Skeletal muscle tissue (tissue), 4 donors: ENCODE measurements around the gene CNTNAP2. TPM values are rescaled to one million over a fixed set of nuclear protein-coding genes. Genes with fewer than 3 reads are reported as not detected.
"Not testable (repeated sequence)": the region's sequence is repeated elsewhere in the genome, so short reads cannot be mapped to it uniquely, and the experiment has no call there.

Source experiments
- H3K27ac ChIP-seq: one replicate; pipeline ENCODE4 v1.7.0; 2013; ENCODE audit warnings: mild to moderate bottlenecking, low read depth, low read length, inconsistent platforms
- H3K27me3 ChIP-seq, 3 donors: one replicate each; pipeline ENCODE4 v1.7.0; 2013; ENCODE audit warnings: low read length in 3 of 3; ENCODE audit not compliant: control insufficient read depth in 3 of 3, insufficient read depth in 3 of 3
- H3K36me3 ChIP-seq, 3 donors: one replicate each; pipeline ENCODE4 v1.7.0; 2013; ENCODE audit warnings: low read length in 3 of 3; ENCODE audit not compliant: control insufficient read depth in 3 of 3, insufficient read depth in 3 of 3
- H3K4me1 ChIP-seq, 3 donors: one replicate each; pipeline ENCODE4 v1.7.0; 2013; ENCODE audit warnings: low read length in 3 of 3, mild to moderate bottlenecking in 3 of 3; ENCODE audit not compliant: control insufficient read depth in 3 of 3, insufficient read depth in 3 of 3
- H3K4me3 ChIP-seq, 3 donors: one replicate each; pipeline ENCODE4 v1.7.0; 2013; ENCODE audit warnings: low read length in 3 of 3
- H3K9ac ChIP-seq, 3 donors: one replicate each; pipeline ENCODE4 v1.7.0; 2013; ENCODE audit warnings: low read length in 3 of 3, mild to moderate bottlenecking in 3 of 3, moderate library complexity in 2 of 3, low read depth in 1 of 3
- H3K9me3 ChIP-seq, 3 donors: one replicate each; pipeline ENCODE4 v1.7.0; 2013; ENCODE audit warnings: low read length in 3 of 3; ENCODE audit not compliant: control insufficient read depth in 3 of 3
- total RNA-seq: library from RNA; depleted of rRNA; stranded (reverse); fragments of >200 nt; gene quantifications from one replicate; pipeline ENCODE4 v1.2.3, GENCODE V29; 2014
- donor health status: Osteomylitis.

CNTNAP2 gene
- total RNA-seq, 1 donor from 2014 or later: 14.1 TPM

DNA sequence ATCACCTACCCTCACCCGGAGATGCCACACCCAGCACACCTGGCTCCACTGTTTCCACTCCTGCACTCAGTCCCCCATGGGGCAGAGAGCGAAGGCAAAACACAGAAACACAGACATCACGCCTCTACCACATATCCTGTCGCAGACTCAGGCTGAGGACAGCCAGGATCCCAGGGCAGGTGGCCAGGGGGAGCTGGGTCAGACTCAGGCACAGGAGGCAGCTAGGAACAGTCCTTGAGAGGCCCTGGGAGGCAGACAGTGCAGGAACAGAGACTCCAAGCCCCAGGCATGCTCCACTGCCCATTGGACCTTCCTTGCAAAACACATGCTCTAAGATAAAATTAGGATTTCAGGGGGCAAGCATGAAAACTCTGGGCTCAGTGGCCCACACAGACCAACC lies 2319.5 kb downstream of the CNTNAP2 start:
- H3K4me3 ChIP-seq: no peak overlapping the region
- H3K27ac ChIP-seq: no peak overlapping the region
- no peaks in the 10 kb centered on the region for H3K9me3 ChIP-seq
- H3K4me1 ChIP-seq: no peaks in the 10 kb centered on the region
- peaks cover 0 to 4% (median 0%) of the 10 kb centered on the region in 3 donors for H3K27me3 ChIP-seq
- no peak overlapping the region for H3K9ac ChIP-seq
- no peaks in the 10 kb centered on the region for H3K36me3 ChIP-seq

DNA sequence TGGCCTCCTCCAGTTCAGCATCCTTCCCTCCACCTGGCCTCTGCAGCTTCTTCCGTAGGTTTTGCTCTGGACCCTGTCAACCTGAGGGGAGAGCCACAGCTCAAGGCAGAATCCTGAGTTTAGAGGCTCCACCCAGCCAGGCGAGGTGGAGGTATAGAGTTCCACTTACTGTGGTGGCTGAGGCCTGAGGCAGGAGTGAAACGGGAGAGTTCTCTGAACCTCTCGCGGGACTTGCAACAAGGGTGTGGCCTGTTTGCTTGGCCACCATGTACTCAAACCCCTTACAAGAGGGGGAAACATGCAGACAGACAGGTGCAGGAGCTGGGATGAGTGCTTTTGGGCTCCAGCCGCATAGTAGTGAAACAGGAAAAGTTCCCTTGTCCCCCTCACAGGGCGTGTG lies 2320.0 kb downstream of the CNTNAP2 start:
- H3K27ac ChIP-seq: no peak overlapping the region

DNA sequence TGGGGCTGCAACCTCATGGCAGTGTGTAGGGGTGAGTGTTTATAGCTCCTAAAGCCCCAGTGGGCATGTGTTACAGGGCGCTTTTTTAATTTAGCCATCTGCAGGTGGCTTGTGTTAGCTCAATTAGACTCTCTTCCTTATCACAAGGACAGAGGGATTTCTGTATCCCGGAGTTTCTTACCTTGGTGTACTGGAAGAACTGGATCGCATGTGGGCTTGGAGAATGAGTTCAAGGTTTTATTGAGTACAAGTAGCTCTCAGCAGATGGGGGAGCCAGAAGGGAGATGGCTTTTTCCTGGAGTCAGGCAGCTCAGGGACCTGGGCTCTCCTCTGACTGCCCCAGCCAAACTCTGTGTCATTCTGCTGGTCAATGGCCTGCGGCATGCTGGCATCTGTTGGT lies 2320.4 kb downstream of the CNTNAP2 start:
- H3K9ac ChIP-seq: no peak overlapping the region
- H3K4me1 ChIP-seq: no peaks in the 10 kb centered on the region
- no peaks in the 10 kb centered on the region for H3K36me3 ChIP-seq
- no peaks in the 10 kb centered on the region for H3K9me3 ChIP-seq
- peaks cover 0 to 4% (median 0%) of the 10 kb centered on the region in 3 donors for H3K27me3 ChIP-seq
- no peak overlapping the region for H3K27ac ChIP-seq
- H3K4me3 ChIP-seq: no peak overlapping the region

More for the DNA sequence above, 2320.0 kb downstream of the CNTNAP2 start:
- Histone ChIP-seq H3K27me3 (peaks cover 0 to 4% (median 0%) of the 10 kb centered on the region in 3 donors), H3K4me3 (no peak overlapping the region), H3K36me3 (no peaks in the 10 kb centered on the region), H3K9ac (no peak overlapping the region), H3K4me1 (no peaks in the 10 kb centered on the region), H3K9me3 (no peaks in the 10 kb centered on the region)

DNA sequence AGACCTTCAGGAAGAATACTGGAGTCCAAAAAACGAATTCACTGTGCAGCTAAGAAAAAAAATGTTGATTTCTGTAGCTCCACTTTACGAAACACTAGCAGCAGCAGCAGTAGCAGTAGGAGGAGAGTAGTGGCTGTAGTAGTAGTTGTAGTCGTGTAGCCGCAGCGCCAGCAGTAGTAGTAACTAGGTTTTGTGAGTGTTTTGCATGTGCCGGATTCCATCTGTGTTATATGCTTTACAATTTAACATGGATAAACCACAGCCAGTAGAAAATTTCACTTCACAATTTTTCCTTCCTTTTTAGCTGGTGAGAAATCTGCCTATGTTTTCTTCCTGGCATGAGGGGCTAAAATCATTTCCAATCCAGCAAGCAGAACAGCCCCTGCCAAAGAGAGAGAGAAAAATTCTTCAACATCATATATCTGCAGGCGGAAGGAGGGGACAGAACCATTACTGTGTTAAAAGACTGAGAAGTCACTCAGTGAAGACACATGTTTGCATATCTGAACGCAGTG lies 2325.6 kb downstream of the CNTNAP2 start:
- Histone ChIP-seq H3K9me3 (peaks cover 0 to 4% (median 0%) of the 10 kb centered on the region in 3 donors), H3K36me3 (no peaks in the 10 kb centered on the region), H3K27ac (no peak overlapping the region), H3K4me1 (no peaks in the 10 kb centered on the region), H3K4me3 (no peak overlapping the region), H3K9ac (no peak overlapping the region), H3K27me3 (peaks cover 0 to 4% (median 0%) of the 10 kb centered on the region in 3 donors)

GRCh38 chr7:148442933-148443332 lies 2326.3 kb downstream of the CNTNAP2 start:
- Histone ChIP-seq H3K9ac (no peak overlapping the region), H3K36me3 (no peaks in the 10 kb centered on the region), H3K9me3 (peaks cover 0 to 4% (median 0%) of the 10 kb centered on the region in 3 donors), H3K27ac (no peak overlapping the region), H3K4me3 (no peak overlapping the region), H3K4me1 (no peaks in the 10 kb centered on the region), H3K27me3 (peaks cover 0 to 4% (median 0%) of the 10 kb centered on the region in 3 donors)

DNA sequence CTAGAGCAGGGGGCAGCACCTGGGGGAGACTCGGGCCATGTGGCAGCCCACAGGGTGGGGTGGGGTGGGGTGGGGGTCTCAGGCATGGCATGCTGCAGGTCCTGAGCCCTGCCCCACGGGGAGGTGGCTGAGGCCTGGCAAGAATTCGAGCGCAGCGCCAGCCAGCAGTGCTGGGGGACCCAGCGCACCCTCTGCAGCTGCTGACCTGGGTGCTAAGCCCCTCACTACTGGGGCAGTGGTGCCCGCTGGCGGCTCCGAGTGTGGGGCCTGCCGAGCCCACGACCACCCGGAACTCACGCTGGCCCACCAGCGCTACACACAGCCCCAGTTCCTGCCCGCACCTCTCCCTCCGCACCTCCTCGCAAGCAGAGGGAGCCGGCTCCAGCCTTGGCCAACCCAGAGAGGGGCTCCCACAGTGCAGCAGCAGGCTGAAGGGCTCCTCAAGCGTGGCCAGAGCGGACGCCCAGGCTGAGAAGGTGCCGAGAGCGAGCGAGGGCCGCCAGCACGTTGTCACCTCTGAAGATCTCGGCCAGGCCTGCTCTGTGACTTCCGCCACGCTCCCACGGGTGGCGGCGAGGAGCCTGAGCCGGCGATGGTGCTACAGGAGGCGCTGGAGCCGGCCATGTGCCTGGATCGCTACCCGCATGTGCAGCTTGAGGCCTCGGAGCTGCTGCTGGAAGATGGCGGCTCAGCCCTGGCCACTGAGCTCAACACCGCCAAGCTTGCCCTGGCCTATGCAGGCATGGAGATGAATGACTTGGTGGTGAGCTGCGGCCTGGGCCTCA lies 2328.9 kb downstream of the CNTNAP2 start:
- H3K9me3 ChIP-seq: peaks cover 0 to 4% (median 0%) of the 10 kb centered on the region in 3 donors
- H3K36me3 ChIP-seq: no peaks in the 10 kb centered on the region
- no peak overlapping the region for H3K9ac ChIP-seq
- no peaks in the 10 kb centered on the region for H3K27me3 ChIP-seq
- no peak overlapping the region for H3K27ac ChIP-seq
- H3K4me3 ChIP-seq: no peak overlapping the region
- no peaks in the 10 kb centered on the region for H3K4me1 ChIP-seq

DNA sequence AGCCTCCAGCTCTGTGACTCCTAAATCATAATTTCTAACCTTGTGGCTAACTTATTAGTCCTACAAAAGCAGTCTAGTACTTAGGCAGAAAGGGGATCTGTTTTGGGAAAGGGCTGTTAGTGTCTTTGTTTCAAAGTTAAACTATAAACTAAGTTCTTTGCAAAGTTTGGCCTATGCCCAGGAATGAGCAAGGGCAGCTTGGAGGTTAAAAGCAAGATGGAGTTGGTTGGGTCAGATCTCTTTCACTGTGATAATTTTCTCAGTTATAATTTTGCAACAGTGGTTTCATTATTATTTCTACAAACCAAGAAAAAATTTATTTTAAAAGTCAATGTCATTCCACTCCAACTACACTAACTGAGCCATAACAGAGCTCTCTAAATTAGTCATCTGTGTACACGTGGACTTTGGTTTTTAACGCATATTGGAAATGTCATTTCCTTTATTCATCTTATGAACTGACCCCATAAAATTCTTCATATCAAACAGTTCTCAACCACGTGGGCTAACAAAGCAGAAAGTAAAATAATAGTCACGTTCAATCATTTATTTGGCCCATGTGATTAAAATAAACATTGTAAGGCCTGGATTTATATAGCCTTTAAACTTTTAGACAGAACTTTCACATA lies 2330.7 kb downstream of the CNTNAP2 start:
- peaks cover 0 to 4% (median 0%) of the 10 kb centered on the region in 3 donors for H3K9me3 ChIP-seq
- no peaks in the 10 kb centered on the region for H3K4me1 ChIP-seq
- no peak overlapping the region for H3K27ac ChIP-seq
- H3K9ac ChIP-seq: no peak overlapping the region
- no peak overlapping the region for H3K4me3 ChIP-seq
- H3K36me3 ChIP-seq: no peaks in the 10 kb centered on the region
- H3K27me3 ChIP-seq: no peaks in the 10 kb centered on the region

DNA sequence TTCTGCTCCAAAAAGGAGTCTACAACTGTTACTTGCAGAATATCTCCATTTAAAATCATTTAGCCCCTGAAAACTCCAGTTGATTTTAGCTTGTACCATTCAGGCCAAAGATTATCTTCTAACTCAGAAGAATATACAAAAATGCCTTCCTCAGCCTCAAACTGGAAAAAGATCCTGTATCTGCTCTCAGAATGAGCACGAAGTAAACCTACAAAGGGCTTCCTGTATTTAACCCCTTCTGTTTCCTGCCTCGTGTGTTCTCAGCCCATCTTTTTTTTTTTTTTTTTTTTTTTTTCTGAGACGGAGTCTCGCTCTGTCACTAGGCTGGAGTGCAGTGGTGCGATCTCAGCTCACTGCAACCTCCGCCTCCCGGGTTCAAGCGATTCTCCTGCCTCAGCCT lies 2334.9 kb downstream of the CNTNAP2 start:
- not testable (repeated sequence) for H3K4me1 ChIP-seq, H3K9me3 ChIP-seq, H3K9ac ChIP-seq, H3K36me3 ChIP-seq, H3K27me3 ChIP-seq, H3K4me3 ChIP-seq, H3K27ac ChIP-seq

- Histone ChIP-seq H3K4me1 (no peaks in the 10 kb centered on the region), H3K4me3 (no peak overlapping the region), H3K27me3 (peaks cover 0 to 3% (median 0%) of the 10 kb centered on the region in 3 donors), H3K27ac (no peak overlapping the region), H3K36me3 (no peaks in the 10 kb centered on the region), H3K9ac (no peak overlapping the region), H3K9me3 (no peaks in the 10 kb centered on the region)
Observed at GRCh38 chr7:148456351-148456750, 2339.8 kb downstream of the CNTNAP2 start.

- no peak overlapping the region for H3K9ac ChIP-seq
Observed at GRCh38 chr7:148457310-148457921, 2340.8 kb downstream of the CNTNAP2 start.

More at GRCh38 chr7:148457310-148457921, 2340.8 kb downstream of the CNTNAP2 start:
- H3K36me3 ChIP-seq: no peaks in the 10 kb centered on the region
- H3K9me3 ChIP-seq: peaks cover 0 to under 1% (median 0%) of the 10 kb centered on the region in 3 donors
- H3K27me3 ChIP-seq: peaks cover 0 to 3% (median 0%) of the 10 kb centered on the region in 3 donors
- H3K4me3 ChIP-seq: no peak overlapping the region
- H3K4me1 ChIP-seq: no peaks in the 10 kb centered on the region
- H3K27ac ChIP-seq: no peak overlapping the region
